Sciatic nerve (tissue), 2 donors: ENCODE data around the gene SYT7. TPM values are rescaled to one million over a fixed set of nuclear protein-coding genes. Genes with fewer than 3 reads are reported as not detected.

Experiments used
- ATAC-seq: fragments of 200-7000 bp; cut with Tn5 transposase; one replicate; pipeline ENCODE4 v1.9.1; 2020; ENCODE audit warnings: mild to moderate bottlenecking, moderate library complexity
- DNase-seq: peaks from one replicate; pipeline ENCODE4 v3.0.0-alpha.2; 2020; ENCODE audit warnings: low spot score
- intact Hi-C: fragments of 100-400 bp; cut with DNase I; formaldehyde crosslinking; loops from one replicate; pipeline ENCODE4 v1.14.2; 2022
- total RNA-seq: library from RNA; stranded (reverse); fragmentation: NEBNext Ultra II Directional; extraction: Animal tissue kit (Norgen Biotek cat#: 25700); gene quantifications from one replicate; pipeline ENCODE4 v1.2.1, GENCODE V29; 2021
- donor health status: DM: no; HTN: no; CAD: no.
- donor health status: DM: no; HTN: no; CAD: no.

The SYT7 gene
- total RNA-seq, 1 donor from 2014 or later, result 3.7 TPM

- intact Hi-C loops, result no loop called here
- ATAC-seq, result no peak
- DNase-seq, result no peak
Observed at GRCh38 chr11:61564936-61565696, 15.8 kb downstream of the SYT7 start.

- intact Hi-C loops, result no loop called here
- DNase-seq (no peak), ATAC-seq (no peak)
Observed at GRCh38 chr11:61560751-61561150, 20.1 kb downstream of the SYT7 start.

GRCh38 chr11:61556621-61557020, 24.3 kb downstream of the SYT7 start:
- intact Hi-C loops, result no loop called here
- ATAC-seq (no peak), DNase-seq (no peak)

GRCh38 chr11:61555978-61556377, 24.9 kb downstream of the SYT7 start:
- DNase-seq (no peak), ATAC-seq (no peak)
- intact Hi-C loops, result no loop called here

- no peak for DNase-seq
- ATAC-seq, result no peak
- intact Hi-C loops, result no loop called here
Observed at GRCh38 chr11:61555051-61555969, 25.6 kb downstream of the SYT7 start.

- no peak for DNase-seq
- intact Hi-C loops, result no loop called here
- ATAC-seq, result no peak
Observed at GRCh38 chr11:61554172-61554988, 26.5 kb downstream of the SYT7 start.

- DNase-seq (no peak), ATAC-seq (no peak)
- intact Hi-C loops, result no loop called here
Observed at GRCh38 chr11:61553373-61554171, 27.3 kb downstream of the SYT7 start.

GRCh38 chr11:61552108-61552635, 28.7 kb downstream of the SYT7 start:
- DNase-seq (no peak), ATAC-seq (no peak)
- intact Hi-C loops, result no loop called here

- DNase-seq, result no peak
- intact Hi-C loops, result no loop called here
- ATAC-seq, result no peak
Observed at GRCh38 chr11:61551634-61552033, 29.2 kb downstream of the SYT7 start.

- DNase-seq (no peak), ATAC-seq (no peak)
- intact Hi-C loops, result no loop called here
Observed at GRCh38 chr11:61550665-61551227, 30.1 kb downstream of the SYT7 start.

GRCh38 chr11:61549662-61550568, 31.0 kb downstream of the SYT7 start:
- DNase-seq (no peak), ATAC-seq (no peak)
- intact Hi-C loops, result no loop called here

GRCh38 chr11:61549177-61549576, 31.7 kb downstream of the SYT7 start:
- no peak for ATAC-seq
- intact Hi-C loops, result no loop called here

GRCh38 chr11:61547246-61547645, 33.6 kb downstream of the SYT7 start:
- intact Hi-C loops, result no loop called here
- ATAC-seq (no peak), DNase-seq (no peak)

More at GRCh38 chr11:61549177-61549576, 31.7 kb downstream of the SYT7 start:
- no peak for DNase-seq

- intact Hi-C loops, result no loop called here
- no peak for ATAC-seq
- DNase-seq, result no peak
Observed at GRCh38 chr11:61546663-61547062, 34.2 kb downstream of the SYT7 start.

GRCh38 chr11:61545921-61546320, 35.0 kb downstream of the SYT7 start:
- intact Hi-C loops, result no loop called here
- DNase-seq (no peak), ATAC-seq (no peak)

- ATAC-seq (no peak), DNase-seq (no peak)
- intact Hi-C loops, result no loop called here
Observed at GRCh38 chr11:61545341-61545740, 35.5 kb downstream of the SYT7 start.

GRCh38 chr11:61544466-61544865, 36.4 kb downstream of the SYT7 start:
- DNase-seq (no peak), ATAC-seq (no peak)
- intact Hi-C loops, result no loop called here
